ENCODE results near the gene ZNF396. TPM values are rescaled to one million over a fixed set of nuclear protein-coding genes. Genes with fewer than 3 reads are reported as not detected.

The ZNF396 gene
- total RNA-seq, 1 donor from 2014 or later, result 1.9 TPM

GRCh38 chr18:35331367-35332087 is 45.6 kb downstream of the ZNF396 start:
- H3K4me1 Mint-ChIP-seq (ENCODE audit: unreplicated experiment), result no peaks in the 10 kb centered on the region

GRCh38 chr18:35328868-35329267 is 48.3 kb downstream of the ZNF396 start:
- Mint-ChIP-seq H3K4me3 (ENCODE audit: unreplicated experiment) (no peak overlapping the region), H3K4me1 (ENCODE audit: unreplicated experiment) (no peaks in the 10 kb centered on the region), H3K27me3 (ENCODE audit: unreplicated experiment) (no peaks in the 10 kb centered on the region)

More at GRCh38 chr18:35331367-35332087, 45.6 kb downstream of the ZNF396 start:
- no peak for DNase-seq (ENCODE audit: extremely low spot score, unreplicated experiment)
- H3K4me3 Mint-ChIP-seq (ENCODE audit: unreplicated experiment), result no peak overlapping the region
- H3K27ac Mint-ChIP-seq (ENCODE audit: unreplicated experiment), result no peak overlapping the region
- peaks cover 9% of the 10 kb centered on the region for H3K9me3 Mint-ChIP-seq (ENCODE audit: unreplicated experiment)
- H3K27me3 Mint-ChIP-seq (ENCODE audit: unreplicated experiment), result no peaks in the 10 kb centered on the region
- peaks cover 21% of the 10 kb centered on the region for H3K36me3 Mint-ChIP-seq (ENCODE audit: unreplicated experiment)
- no peak for TF ChIP-seq CTCF (IDR thresholded peaks at IDR 0.05)

GRCh38 chr18:35326695-35327387 is 50.3 kb downstream of the ZNF396 start:
- no peak for TF ChIP-seq CTCF (IDR thresholded peaks at IDR 0.05)
- Mint-ChIP-seq H3K4me1 (ENCODE audit: unreplicated experiment) (no peaks in the 10 kb centered on the region), H3K27ac (ENCODE audit: unreplicated experiment) (no peak overlapping the region), H3K27me3 (ENCODE audit: unreplicated experiment) (no peaks in the 10 kb centered on the region), H3K36me3 (ENCODE audit: unreplicated experiment) (peaks cover 9% of the 10 kb centered on the region), H3K9me3 (ENCODE audit: unreplicated experiment) (peaks cover 9% of the 10 kb centered on the region), H3K4me3 (ENCODE audit: unreplicated experiment) (no peak overlapping the region)
- no peak for DNase-seq (ENCODE audit: extremely low spot score, unreplicated experiment)

More at GRCh38 chr18:35328868-35329267, 48.3 kb downstream of the ZNF396 start:
- DNase-seq (ENCODE audit: extremely low spot score, unreplicated experiment), result no peak
- peaks cover 9% of the 10 kb centered on the region for H3K9me3 Mint-ChIP-seq (ENCODE audit: unreplicated experiment)
- peaks cover 9% of the 10 kb centered on the region for H3K36me3 Mint-ChIP-seq (ENCODE audit: unreplicated experiment)
- no peak for TF ChIP-seq CTCF (IDR thresholded peaks at IDR 0.05)
- no peak overlapping the region for H3K27ac Mint-ChIP-seq (ENCODE audit: unreplicated experiment)

- no peak overlapping the region for H3K27ac Mint-ChIP-seq (ENCODE audit: unreplicated experiment)
- no peaks in the 10 kb centered on the region for H3K4me1 Mint-ChIP-seq (ENCODE audit: unreplicated experiment)
- no peaks in the 10 kb centered on the region for H3K27me3 Mint-ChIP-seq (ENCODE audit: unreplicated experiment)
- no peak overlapping the region for H3K4me3 Mint-ChIP-seq (ENCODE audit: unreplicated experiment)
- TF ChIP-seq CTCF (IDR thresholded peaks at IDR 0.05), result no peak
- peaks cover 9% of the 10 kb centered on the region for H3K36me3 Mint-ChIP-seq (ENCODE audit: unreplicated experiment)
- DNase-seq (ENCODE audit: extremely low spot score, unreplicated experiment), result no peak
- H3K9me3 Mint-ChIP-seq (ENCODE audit: unreplicated experiment), result peaks cover 9% of the 10 kb centered on the region
Measured at GRCh38 chr18:35324926-35325655, 52.0 kb downstream of the ZNF396 start.

Measured in osteocyte (in vitro differentiated cells).